SU-DHL-6 (cell line): ENCODE results near the gene FER1L5.

Source experiments
- H2AFZ ChIP-seq: fragments of 200-600 bp; sonication (generic); 2 replicates; pipeline ENCODE4 v1.6.1; 2014; ENCODE audit warnings: low read depth, mild to moderate bottlenecking, moderate library complexity, mixed read lengths, antibody characterized with exemption, low read length; ENCODE audit not compliant: severe bottlenecking
- H3F3A ChIP-seq: fragments of 200-600 bp; shearing (Covaris generic); 2 replicates; pipeline ENCODE4 v1.6.0; 2016; ENCODE audit warnings: antibody characterized with exemption, mild to moderate bottlenecking; ENCODE audit not compliant: insufficient read depth
- H3K27ac ChIP-seq: fragments of 200-600 bp; sonication (generic); 2 replicates; pipeline ENCODE4 v1.5.1; 2016; ENCODE audit warnings: low read depth, mild to moderate bottlenecking, low read length, moderate library complexity, mixed read lengths
- H3K27me3 ChIP-seq: fragments of 200-600 bp; sonication (generic), shearing (Covaris generic); 2 replicates; pipeline ENCODE4 v1.6.0; 2014; ENCODE audit warnings: mild to moderate bottlenecking, low read length
- H3K36me3 ChIP-seq: fragments of 200-600 bp; sonication (generic); 2 replicates; pipeline ENCODE4 v1.6.1; 2014; ENCODE audit warnings: mild to moderate bottlenecking, low read length, mixed read lengths
- H3K4me2 ChIP-seq: fragments of 300-600, 200-600 bp; shearing (Covaris generic), sonication (generic); 2 replicates; pipeline ENCODE4 v1.6.0; 2014; ENCODE audit warnings: low read length, low read depth, mild to moderate bottlenecking; ENCODE audit not compliant: poor library complexity, severe bottlenecking
- H3K4me3 ChIP-seq: fragments of 200-600 bp; sonication (generic); 2 replicates; pipeline ENCODE4 v1.5.1; 2014; ENCODE audit warnings: antibody characterized with exemption, low read length, mild to moderate bottlenecking, mixed read lengths; ENCODE audit not compliant: insufficient read depth, poor library complexity, severe bottlenecking
- H3K79me2 ChIP-seq: fragments of 200-600 bp; sonication (generic); 2 replicates; pipeline ENCODE4 v1.6.1; 2014; ENCODE audit warnings: mild to moderate bottlenecking, low read length, moderate library complexity; ENCODE audit not compliant: insufficient read depth
- H3K9ac ChIP-seq: fragments of 200-600 bp; sonication (generic); 2 replicates; pipeline ENCODE4 v1.7.0; 2014; ENCODE audit warnings: mild to moderate bottlenecking, low read length
- H3K9me2 ChIP-seq: fragments of 200-600 bp; sonication (generic); replicated peaks from 2 replicates; pipeline ENCODE4 v1.6.1; 2014; ENCODE audit warnings: low read length; ENCODE audit not compliant: insufficient read depth
- H3K9me3 ChIP-seq: fragments of 200-600 bp; sonication (generic); 2 replicates; pipeline ENCODE4 v1.6.1; 2014; ENCODE audit warnings: low read length, mixed read lengths; ENCODE audit not compliant: insufficient read depth
- H4K20me1 ChIP-seq: fragments of 200-600 bp; sonication (generic); 2 replicates; pipeline ENCODE4 v1.6.1; 2014; ENCODE audit warnings: low read depth, mild to moderate bottlenecking, antibody characterized with exemption, low read length, moderate library complexity, mixed read lengths
- CTCF ChIP-seq: fragments of 200-600 bp; sonication (generic); IDR thresholded peaks from one replicate; pipeline ENCODE4 v1.5.1; 2017; ENCODE audit warnings: antibody characterized with exemption, mild to moderate bottlenecking, low read length, moderate library complexity; ENCODE audit not compliant: insufficient read depth, poor library complexity, severe bottlenecking
- EZH2phosphoT487 ChIP-seq: fragments of 200-600 bp; sonication (generic), shearing (Covaris generic); conservative IDR thresholded peaks from 2 replicates; pipeline ENCODE4 v1.6.1; 2018; ENCODE audit warnings: mild to moderate bottlenecking, antibody characterized with exemption, low read length, moderate library complexity, mixed read lengths

The FER1L5 gene

GRCh38 chr2:96703021-96703751 lies 60.6 kb downstream of the FER1L5 start:
- Histone ChIP-seq H3K79me2 (no peaks in the 10 kb centered on the region), H3K4me3 (no peak overlapping the region), H3K36me3 (no peaks in the 10 kb centered on the region), H3K9ac (no peak overlapping the region), H4K20me1 (no peaks in the 10 kb centered on the region), H3K9me2 (no peaks in the 10 kb centered on the region), H3K4me2 (no peak overlapping the region), H3K27ac (no peak overlapping the region), H3F3A (no peaks in the 10 kb centered on the region), H3K9me3 (no peaks in the 10 kb centered on the region), H3K27me3 (no peaks in the 10 kb centered on the region), H2AFZ (no peak overlapping the region)
- TF ChIP-seq EZH2phosphoT487 (no peak), CTCF (no peak)

- H3K36me3 ChIP-seq: no peaks in the 10 kb centered on the region
- TF ChIP-seq EZH2phosphoT487 (no peak), CTCF (no peak)
- no peak overlapping the region for H2AFZ ChIP-seq
Observed at GRCh38 chr2:96710985-96711384, 68.4 kb downstream of the FER1L5 start.

GRCh38 chr2:96715658-96716057 lies 73.1 kb downstream of the FER1L5 start:
- Histone ChIP-seq H3K9ac (no peak overlapping the region), H3F3A (no peaks in the 10 kb centered on the region)
- TF ChIP-seq EZH2phosphoT487: no peak
- no peak for TF ChIP-seq CTCF

More at GRCh38 chr2:96710985-96711384, 68.4 kb downstream of the FER1L5 start:
- Histone ChIP-seq H3K27ac (no peak overlapping the region), H3K79me2 (no peaks in the 10 kb centered on the region), H4K20me1 (no peaks in the 10 kb centered on the region), H3K9ac (no peak overlapping the region), H3K9me2 (no peaks in the 10 kb centered on the region), H3K9me3 (no peaks in the 10 kb centered on the region), H3K4me2 (no peak overlapping the region), H3K4me3 (no peak overlapping the region), H3F3A (no peaks in the 10 kb centered on the region), H3K27me3 (no peaks in the 10 kb centered on the region)

More at GRCh38 chr2:96715658-96716057, 73.1 kb downstream of the FER1L5 start:
- Histone ChIP-seq H3K79me2 (no peaks in the 10 kb centered on the region), H3K27me3 (no peaks in the 10 kb centered on the region), H4K20me1 (no peaks in the 10 kb centered on the region), H3K9me2 (no peaks in the 10 kb centered on the region), H3K36me3 (no peaks in the 10 kb centered on the region; the same call in 1 of the 2 replicates), H3K9me3 (no peaks in the 10 kb centered on the region), H3K27ac (no peak overlapping the region), H3K4me2 (no peak overlapping the region), H2AFZ (no peak overlapping the region), H3K4me3 (no peak overlapping the region)
